ENCODE measurements around the gene WDR41. TPM values are rescaled to one million over a fixed set of nuclear protein-coding genes. Genes with fewer than 3 reads are reported as not detected.

WDR41 gene
- total RNA-seq, 3 donors from 2014 or later: 15.8 to 33.1 (median 21.8) TPM

DNA sequence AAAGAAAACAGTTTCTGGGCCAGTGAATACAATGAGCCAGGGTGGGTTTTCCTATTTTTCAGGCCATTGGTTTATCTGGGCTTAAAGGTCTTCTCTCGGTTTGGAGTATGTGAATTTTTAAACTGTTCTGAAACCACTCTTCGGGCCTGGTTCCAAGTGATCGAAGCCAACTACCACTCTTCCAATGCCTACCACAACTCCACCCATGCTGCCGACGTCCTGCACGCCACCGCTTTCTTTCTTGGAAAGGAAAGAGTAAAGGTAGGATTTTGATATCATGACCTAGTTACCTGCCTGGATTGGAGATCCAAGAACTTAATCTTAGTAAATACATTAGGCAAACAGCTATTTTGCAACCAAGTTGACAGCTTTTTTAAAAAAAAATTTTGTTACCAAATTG, 79.1 kb downstream of the WDR41 start:
- Histone ChIP-seq H3K36me3 (ENCODE audit: low read depth) (no peaks in the 10 kb centered on the region), H3K9me3 (no peaks in the 10 kb centered on the region), H3K4me3 (no peak overlapping the region), H3K4me1 (ENCODE audit: low read depth) (no peaks in the 10 kb centered on the region)
- no peak for DNase-seq
- intact Hi-C loops (cut with DNase I, micrococcal nuclease): no loop called here
- ATAC-seq: no peak
- TF ChIP-seq CTCF (IDR thresholded peaks at IDR 0.05): no peak

GRCh38 chr5:77409870-77410621, 82.1 kb downstream of the WDR41 start:
- no peak for TF ChIP-seq CTCF (IDR thresholded peaks at IDR 0.05)
- intact Hi-C loops (cut with DNase I, micrococcal nuclease): no loop called here
- Histone ChIP-seq H3K4me3 (no peak overlapping the region), H3K4me1 (ENCODE audit: low read depth) (no peaks in the 10 kb centered on the region), H3K9me3 (no peaks in the 10 kb centered on the region), H3K36me3 (ENCODE audit: low read depth) (no peaks in the 10 kb centered on the region)
- ATAC-seq (no peak), DNase-seq (no peak)

DNA sequence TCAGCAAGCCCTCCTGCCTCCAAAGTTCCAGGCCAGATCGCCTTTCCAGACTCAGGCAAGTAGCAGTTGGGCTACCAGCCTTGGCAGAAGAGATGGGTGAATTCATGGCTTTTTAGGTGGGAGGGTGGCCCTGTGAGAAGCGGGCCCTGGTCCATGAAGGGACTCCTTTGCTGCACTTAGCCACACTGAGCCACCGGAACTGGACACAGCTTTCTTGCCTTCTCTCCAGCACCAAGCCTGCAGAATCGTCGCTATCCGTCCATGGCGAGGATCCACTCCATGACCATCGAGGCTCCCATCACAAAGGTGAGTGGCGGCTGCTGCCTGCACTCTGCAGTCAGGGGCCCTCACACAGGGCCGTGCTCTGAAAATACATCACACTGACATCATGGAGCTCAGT, 85.0 kb downstream of the WDR41 start:
- ATAC-seq: no peak
- intact Hi-C loops (cut with DNase I, micrococcal nuclease): no loop called here

GRCh38 chr5:77402796-77403195, 89.3 kb downstream of the WDR41 start:
- intact Hi-C loops (cut with DNase I, micrococcal nuclease): no loop called here
- Histone ChIP-seq H3K9me3 (no peaks in the 10 kb centered on the region), H3K4me3 (no peak overlapping the region), H3K4me1 (ENCODE audit: low read depth) (no peaks in the 10 kb centered on the region), H3K36me3 (ENCODE audit: low read depth) (no peaks in the 10 kb centered on the region)
- TF ChIP-seq CTCF (IDR thresholded peaks at IDR 0.05): no peak
- ATAC-seq (no peak), DNase-seq (no peak)

More for the DNA sequence above, 85.0 kb downstream of the WDR41 start:
- DNase-seq: no peak
- H3K9me3 ChIP-seq: no peaks in the 10 kb centered on the region
- TF ChIP-seq CTCF (IDR thresholded peaks at IDR 0.05): no peak
- no peaks in the 10 kb centered on the region for H3K4me1 ChIP-seq (ENCODE audit: low read depth)
- H3K36me3 ChIP-seq (ENCODE audit: low read depth): no peaks in the 10 kb centered on the region
- no peak overlapping the region for H3K4me3 ChIP-seq

DNA sequence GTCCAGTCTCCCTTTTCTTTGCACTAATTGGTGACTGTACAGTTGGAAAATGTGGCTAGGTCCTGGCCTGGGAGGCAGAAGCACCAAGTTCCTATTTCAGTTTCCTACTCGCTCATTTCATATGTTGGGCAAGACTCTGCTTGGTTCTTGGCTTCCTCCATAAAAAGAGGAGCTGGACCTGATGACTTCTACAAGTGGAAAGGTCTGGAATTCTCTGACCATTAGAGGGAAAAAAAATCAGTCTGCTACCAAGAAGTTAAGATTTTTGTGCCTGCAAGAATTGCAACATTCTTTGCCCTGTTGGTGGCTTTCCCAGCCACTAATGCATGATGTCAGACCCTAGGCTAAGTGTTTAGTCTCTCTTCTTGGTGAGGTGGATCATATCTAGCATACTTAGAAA, 91.5 kb downstream of the WDR41 start:
- Histone ChIP-seq H3K4me1 (ENCODE audit: low read depth) (no peaks in the 10 kb centered on the region), H3K9me3 (no peaks in the 10 kb centered on the region), H3K4me3 (no peak overlapping the region), H3K36me3 (ENCODE audit: low read depth) (no peaks in the 10 kb centered on the region)
- intact Hi-C loops (cut with DNase I, micrococcal nuclease): no loop called here
- DNase-seq: no peak
- TF ChIP-seq CTCF (IDR thresholded peaks at IDR 0.05): no peak
- peak; percentile 21 for ATAC-seq
